LNCaP clone FGC (cell line): Measurements from ENCODE around the gene SPNS1.

Experiments
- DNase-seq: peaks from one replicate; pipeline ENCODE4 v3.0.0-alpha.2; 2011; ENCODE audit warnings: low read depth
- H3K4me3 ChIP-seq: 2 replicates; pipeline ENCODE4 v1.5.1; 2011; ENCODE audit warnings: mild to moderate bottlenecking, low read depth, low read length, control low read depth
- TF ChIP-seq, protein P1 (sequence below): IDR thresholded peaks from 2 replicates; pipeline ENCODE4 v1.5.1; 2012; ENCODE audit warnings: mild to moderate bottlenecking; ENCODE audit not compliant: control insufficient read depth, insufficient read depth; ENCODE audit errors: extremely low read depth

SPNS1 gene

DNA sequence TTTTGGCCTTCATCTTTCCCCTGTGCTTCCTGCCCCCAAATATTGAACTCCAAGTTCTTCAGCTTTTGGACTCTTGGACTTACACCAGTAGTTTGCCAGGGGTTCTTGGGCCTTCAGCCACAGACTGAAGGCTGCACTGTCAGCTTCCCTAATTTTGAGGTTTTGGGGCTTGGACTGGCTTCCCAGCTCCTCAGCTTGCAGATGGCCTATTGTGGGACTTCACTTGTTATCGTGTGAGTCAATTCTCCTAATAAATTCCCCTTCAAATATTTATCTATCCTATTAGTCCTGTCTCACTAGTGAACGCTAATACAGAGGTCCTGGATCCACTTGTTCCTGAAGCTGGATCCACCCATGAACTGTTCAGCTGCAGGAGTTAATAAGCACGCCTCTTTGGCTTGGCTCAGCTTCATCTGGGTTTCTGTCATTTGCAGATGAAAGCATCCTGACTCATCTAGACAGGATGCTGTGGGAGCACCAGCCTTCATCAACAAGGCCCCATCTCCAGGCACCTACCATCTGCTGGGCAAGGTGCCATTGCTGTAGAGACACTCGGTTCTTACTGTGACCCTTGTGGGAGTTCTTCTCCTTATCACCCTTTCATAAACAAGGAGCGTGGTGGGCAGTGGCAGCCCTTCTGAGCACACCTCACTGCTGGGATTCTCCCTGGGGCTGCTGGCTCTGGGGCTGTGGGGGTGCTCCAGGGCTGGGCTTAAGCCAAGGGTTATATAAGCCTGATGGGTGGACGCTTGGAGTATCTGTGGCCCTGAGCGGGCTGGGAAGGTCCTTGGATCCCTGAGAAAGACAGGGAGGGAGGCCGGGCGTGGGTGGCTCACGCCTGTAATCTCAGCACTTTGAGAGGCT, 33.4 kb downstream of the SPNS1 start:
- no peak for DNase-seq
- TF ChIP-seq, protein P1, sequence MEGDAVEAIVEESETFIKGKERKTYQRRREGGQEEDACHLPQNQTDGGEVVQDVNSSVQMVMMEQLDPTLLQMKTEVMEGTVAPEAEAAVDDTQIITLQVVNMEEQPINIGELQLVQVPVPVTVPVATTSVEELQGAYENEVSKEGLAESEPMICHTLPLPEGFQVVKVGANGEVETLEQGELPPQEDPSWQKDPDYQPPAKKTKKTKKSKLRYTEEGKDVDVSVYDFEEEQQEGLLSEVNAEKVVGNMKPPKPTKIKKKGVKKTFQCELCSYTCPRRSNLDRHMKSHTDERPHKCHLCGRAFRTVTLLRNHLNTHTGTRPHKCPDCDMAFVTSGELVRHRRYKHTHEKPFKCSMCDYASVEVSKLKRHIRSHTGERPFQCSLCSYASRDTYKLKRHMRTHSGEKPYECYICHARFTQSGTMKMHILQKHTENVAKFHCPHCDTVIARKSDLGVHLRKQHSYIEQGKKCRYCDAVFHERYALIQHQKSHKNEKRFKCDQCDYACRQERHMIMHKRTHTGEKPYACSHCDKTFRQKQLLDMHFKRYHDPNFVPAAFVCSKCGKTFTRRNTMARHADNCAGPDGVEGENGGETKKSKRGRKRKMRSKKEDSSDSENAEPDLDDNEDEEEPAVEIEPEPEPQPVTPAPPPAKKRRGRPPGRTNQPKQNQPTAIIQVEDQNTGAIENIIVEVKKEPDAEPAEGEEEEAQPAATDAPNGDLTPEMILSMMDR, result no peak
- no peak overlapping the region for H3K4me3 ChIP-seq

DNA sequence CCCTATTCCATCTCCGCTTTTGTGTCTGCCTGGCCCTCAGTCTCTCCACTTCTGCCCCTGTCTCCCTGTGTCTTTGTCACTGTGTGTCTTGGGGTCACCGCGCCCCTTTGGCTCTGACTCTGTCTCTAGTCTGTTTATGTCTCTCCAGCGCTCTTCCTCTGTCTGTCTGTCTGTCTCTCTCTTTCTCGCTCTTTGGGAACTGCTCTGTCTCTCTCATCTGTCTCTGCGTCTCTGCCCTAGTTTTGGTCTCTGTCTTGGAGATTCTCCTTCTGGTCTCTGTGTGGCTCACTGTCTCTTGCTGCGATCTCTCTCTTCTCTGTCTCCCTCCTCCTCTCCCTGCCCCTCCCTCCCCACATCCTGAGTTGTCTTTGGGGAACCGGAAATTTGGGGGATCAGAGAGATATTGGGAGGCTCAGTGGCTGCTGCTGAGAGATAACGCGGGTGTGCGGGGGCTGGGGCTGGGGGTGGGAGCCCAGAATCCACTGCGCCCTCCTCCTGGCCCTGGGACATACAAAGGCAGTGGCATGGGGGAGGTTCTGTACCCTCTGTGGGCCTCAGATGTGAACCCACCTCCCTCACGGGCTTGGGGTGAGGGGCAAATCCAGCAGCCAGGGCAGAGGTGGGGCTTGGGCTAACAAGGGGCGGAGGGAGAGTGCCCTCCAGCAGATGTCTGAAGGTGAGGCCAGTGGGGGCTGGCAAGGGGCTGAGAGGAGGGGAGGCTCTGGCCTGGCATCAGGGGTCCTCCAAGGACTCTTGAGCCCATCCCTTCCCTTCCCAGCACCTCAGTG, 34.7 kb downstream of the SPNS1 start:
- TF ChIP-seq, protein P1, result no peak
- no peak for DNase-seq
- H3K4me3 ChIP-seq, result no peak overlapping the region

DNA sequence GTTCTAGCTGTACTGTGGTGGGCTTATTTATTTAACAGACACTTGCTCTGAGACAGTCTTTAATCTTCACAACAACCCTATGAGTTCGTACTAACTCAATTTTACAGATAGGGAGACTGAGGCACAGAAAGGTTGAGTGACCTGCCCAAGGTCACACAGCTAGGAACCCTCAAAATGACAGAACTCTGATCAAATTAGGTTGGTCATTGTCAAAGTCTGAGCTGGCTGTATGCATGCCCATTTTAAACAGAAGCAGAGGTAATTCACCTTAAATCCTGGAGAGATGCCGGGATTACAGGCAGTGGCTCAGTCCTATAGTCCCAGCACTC, 35.2 kb downstream of the SPNS1 start:
- TF ChIP-seq, protein P1, result no peak
- H3K4me3 ChIP-seq, result no peak overlapping the region
- no peak for DNase-seq

GRCh38 chr16:29011112-29011511, 36.5 kb downstream of the SPNS1 start:
- H3K4me3 ChIP-seq, result no peak overlapping the region
- TF ChIP-seq, protein P1, result no peak

DNA sequence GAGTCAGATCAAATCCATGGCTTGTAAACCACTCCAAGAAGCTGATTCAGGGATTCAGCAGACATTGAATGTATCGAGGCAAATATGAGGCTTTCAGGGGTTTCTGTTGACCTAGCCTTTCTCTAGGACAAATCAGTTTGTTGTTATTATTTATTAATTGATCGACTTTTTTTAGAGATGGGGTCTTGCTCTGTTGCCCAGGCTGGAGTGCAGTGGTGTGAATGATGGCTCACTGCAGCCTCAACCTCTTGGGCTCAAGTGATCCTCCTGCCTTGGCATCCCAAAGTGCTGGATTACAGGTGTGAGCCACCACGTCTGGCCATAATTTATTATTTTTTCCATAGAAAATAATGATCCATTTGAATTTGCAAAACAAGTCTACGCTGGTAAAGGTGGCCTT, 37.3 kb downstream of the SPNS1 start:
- TF ChIP-seq, protein P1, result no peak
- DNase-seq, result no peak
- H3K4me3 ChIP-seq, result no peak overlapping the region

More at GRCh38 chr16:29011112-29011511, 36.5 kb downstream of the SPNS1 start:
- DNase-seq, result no peak

DNA sequence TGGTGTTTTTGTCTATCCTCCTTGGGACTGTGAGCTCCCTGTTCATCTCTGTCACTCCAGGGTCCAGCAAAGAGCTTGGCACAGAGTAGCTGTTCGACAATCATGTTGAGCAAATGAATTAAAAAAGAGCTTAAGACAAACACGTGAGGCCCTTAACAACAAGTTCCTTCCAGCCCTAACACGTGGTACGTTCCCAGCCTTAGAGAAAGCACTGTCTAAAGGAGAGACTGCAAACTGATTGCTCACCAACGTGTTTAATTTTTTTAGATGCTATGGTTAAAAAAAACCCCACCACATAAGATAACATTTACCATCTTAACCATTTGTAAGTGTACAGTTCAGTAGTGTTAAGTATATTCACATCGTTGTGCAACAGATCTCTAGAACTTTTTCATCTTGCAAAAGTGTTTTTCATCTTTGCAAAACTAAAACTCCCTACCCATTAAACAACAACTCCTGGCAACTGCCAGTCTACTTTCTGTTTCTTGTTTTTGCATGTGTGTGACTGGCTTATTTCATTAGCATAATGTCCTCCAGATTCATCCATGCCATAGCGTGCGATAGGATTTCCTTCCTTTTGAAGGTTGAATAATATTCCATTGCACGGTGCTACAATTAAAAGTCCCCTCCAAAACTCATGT, 38.5 kb downstream of the SPNS1 start:
- H3K4me3 ChIP-seq, result no peak overlapping the region
- TF ChIP-seq, protein P1, result no peak
- no peak for DNase-seq
